Small intestine (tissue), 7 donors: ENCODE data around the gene CEMIP2. TPM values are rescaled to one million over a fixed set of nuclear protein-coding genes. Genes with fewer than 3 reads are reported as not detected.

Experiments used
- DNase-seq, 2 donors: peaks; one replicate each; pipeline versions ENCODE4 v3.0.0 to v3.0.0-alpha.2; 2013
- FAIRE-seq: peaks from 2 replicates; lab custom pipeline; 2012; peaks lifted over from hg19 to GRCh38; lab: Jason Lieb, UNC
- H3K27ac ChIP-seq, 3 donors: one replicate each; pipeline ENCODE4 v1.5.1; 2013; ENCODE audit warnings: low read length in 2 of 3, mild to moderate bottlenecking in 2 of 3, control low read depth in 1 of 3, inconsistent platforms in 1 of 3, low read depth in 1 of 3, moderate library complexity in 1 of 3
- H3K27me3 ChIP-seq, 3 donors: one replicate each; pipeline ENCODE4 v1.6.1; 2013; ENCODE audit warnings: low read length in 3 of 3, inconsistent platforms in 1 of 3; ENCODE audit not compliant: control insufficient read depth in 3 of 3, insufficient read depth in 3 of 3
- H3K36me3 ChIP-seq, 3 donors: one replicate each; pipeline ENCODE4 v1.6.1; 2013; ENCODE audit warnings: low read length in 3 of 3, inconsistent platforms in 1 of 3, low read depth in 1 of 3, mild to moderate bottlenecking in 1 of 3, moderate library complexity in 1 of 3; ENCODE audit not compliant: control insufficient read depth in 3 of 3, insufficient read depth in 2 of 3
- H3K4me1 ChIP-seq, 3 donors: one replicate each; pipeline ENCODE4 v1.6.1; 2013; ENCODE audit warnings: low read length in 2 of 3, inconsistent platforms in 1 of 3, low read depth in 1 of 3, mild to moderate bottlenecking in 1 of 3, moderate library complexity in 1 of 3; ENCODE audit not compliant: control insufficient read depth in 3 of 3, insufficient read depth in 2 of 3
- H3K4me3 ChIP-seq, 3 donors: one replicate each; pipeline ENCODE4 v1.5.1; 2013; ENCODE audit warnings: low read length in 3 of 3, control low read depth in 1 of 3, inconsistent platforms in 1 of 3, low read depth in 1 of 3, mild to moderate bottlenecking in 1 of 3, moderate library complexity in 1 of 3
- H3K9me3 ChIP-seq, 2 donors: one replicate each; pipeline ENCODE4 v1.6.1; 2013; ENCODE audit warnings: low read depth in 1 of 2, low read length in 1 of 2; ENCODE audit not compliant: control insufficient read depth in 2 of 2, insufficient read depth in 1 of 2
- WGBS, 3 donors: extraction: QIAGEN DNeasy Blood & Tissue Kit; methylation state at CpG; one replicate each; pipeline ENCODE4 v1.1.7; 2013; 5-methylcytosine and 5-hydroxymethylcytosine counted together
- polyA plus RNA-seq, 4 donors: library from polyadenylated mRNA; stranded (reverse) in 3 of 4; unstranded in 1 of 4; fragments of 200-250 nt in 3 of 4; fragments of 120-200 nt in 1 of 4; gene quantifications; one replicate each; pipeline versions ENCODE4 v1.2.1 to v1.2.3, GENCODE V29; 2013
- donor health status: healthy with polysubstance abuse.
- donor health status: control.
- donor health status: control.
- donor health status: Bipolar disorder and iron deficiency.
- donor health status: healthy.

The CEMIP2 gene
- polyA plus RNA-seq, 4 donors: 29.5 to 42.6 (median 34.3) TPM

- WGBS, 3 donors: 71 to 83% (median 81%) methylated on average over 1 of the region's 1 CpG
- H3K27ac ChIP-seq: peak overlapping the region in 1 of 3 donors; percentile 17
- H3K36me3 ChIP-seq: peaks cover 6 to 13% (median 7%) of the 10 kb centered on the region in 3 donors
- no peak overlapping the region for H3K4me3 ChIP-seq
- FAIRE-seq: no peak
- no peaks in the 10 kb centered on the region for H3K9me3 ChIP-seq
- no peak for DNase-seq
- H3K4me1 ChIP-seq: peaks cover 1 to 48% (median 10%) of the 10 kb centered on the region in 3 donors
- H3K27me3 ChIP-seq: no peaks in the 10 kb centered on the region
These were observed 87.1 kb downstream of the CEMIP2 start for GRCh38 chr9:71681104-71681707.

GRCh38 chr9:71680189-71680980, 87.9 kb downstream of the CEMIP2 start:
- peak; percentile 37 to 47 for DNase-seq
- Histone ChIP-seq H3K4me1 (peaks cover 4 to 48% (median 11%) of the 10 kb centered on the region in 3 donors), H3K36me3 (peaks cover 6 to 9% (median 6%) of the 10 kb centered on the region in 3 donors), H3K4me3 (no peak overlapping the region), H3K9me3 (peaks cover 0 to 1% of the 10 kb centered on the region in 2 donors), H3K27me3 (no peaks in the 10 kb centered on the region), H3K27ac (no peak overlapping the region)
- 30 to 49% (median 44%) methylated on average over 5 of the region's 5 CpGs for WGBS, 3 donors
- FAIRE-seq: no peak

- no peak overlapping the region for H3K4me3 ChIP-seq
- FAIRE-seq (no peak), DNase-seq (no peak)
- H3K4me1 ChIP-seq: peaks cover 6 to 48% (median 6%) of the 10 kb centered on the region in 3 donors
- H3K27me3 ChIP-seq: no peaks in the 10 kb centered on the region
- peaks cover 2 to 3% (median 3%) of the 10 kb centered on the region in 3 donors for H3K36me3 ChIP-seq
- no peak overlapping the region for H3K27ac ChIP-seq
- 43 to 53% (median 47%) methylated on average over 3 of the region's 3 CpGs for WGBS, 3 donors
- H3K9me3 ChIP-seq: peaks cover 0 to 5% of the 10 kb centered on the region in 2 donors
These were observed 89.3 kb downstream of the CEMIP2 start for GRCh38 chr9:71678999-71679398.

GRCh38 chr9:71677209-71677608, 91.1 kb downstream of the CEMIP2 start:
- FAIRE-seq (no peak), DNase-seq (no peak)
- WGBS, 3 donors: 88 to 96% (median 95%) methylated on average over 1 of the region's 1 CpG
- Histone ChIP-seq H3K27me3 (no peaks in the 10 kb centered on the region), H3K36me3 (no peaks in the 10 kb centered on the region), H3K4me1 (peaks cover 2 to 37% (median 6%) of the 10 kb centered on the region in 3 donors), H3K27ac (peak overlapping the region in 1 of 3 donors; percentile 61), H3K9me3 (peaks cover 0 to 5% of the 10 kb centered on the region in 2 donors), H3K4me3 (no peak overlapping the region)

- H3K4me3 ChIP-seq: no peak overlapping the region
- peaks cover 0 to 5% of the 10 kb centered on the region in 2 donors for H3K9me3 ChIP-seq
- no peak overlapping the region for H3K27ac ChIP-seq
- FAIRE-seq (no peak), DNase-seq (no peak)
- no peaks in the 10 kb centered on the region for H3K27me3 ChIP-seq
- no peaks in the 10 kb centered on the region for H3K36me3 ChIP-seq
- peaks cover 2 to 31% (median 6%) of the 10 kb centered on the region in 3 donors for H3K4me1 ChIP-seq
These were observed 91.9 kb downstream of the CEMIP2 start for GRCh38 chr9:71676460-71676859.

GRCh38 chr9:71675857-71676165, 92.5 kb downstream of the CEMIP2 start:
- H3K4me1 ChIP-seq: peaks cover 2 to 27% (median 6%) of the 10 kb centered on the region in 3 donors
- no peaks in the 10 kb centered on the region for H3K36me3 ChIP-seq
- no peaks in the 10 kb centered on the region for H3K27me3 ChIP-seq
- 71 to 87% (median 75%) methylated on average over 1 of the region's 1 CpG for WGBS, 3 donors
- H3K27ac ChIP-seq: no peak overlapping the region
- no peak overlapping the region for H3K4me3 ChIP-seq
- FAIRE-seq (no peak), DNase-seq (no peak)
- peaks cover 0 to 5% of the 10 kb centered on the region in 2 donors for H3K9me3 ChIP-seq

GRCh38 chr9:71675105-71675856, 93.0 kb downstream of the CEMIP2 start:
- H3K27ac ChIP-seq: no peak overlapping the region
- no peaks in the 10 kb centered on the region for H3K36me3 ChIP-seq
- peaks cover 2 to 22% (median 6%) of the 10 kb centered on the region in 3 donors for H3K4me1 ChIP-seq
- DNase-seq (peak in 1 of 2 donors; percentile 59), FAIRE-seq (no peak)
- no peak overlapping the region for H3K4me3 ChIP-seq
- 35 to 51% (median 45%) methylated on average over 3 of the region's 3 CpGs for WGBS, 3 donors
- peaks cover 0 to 5% of the 10 kb centered on the region in 2 donors for H3K9me3 ChIP-seq
- H3K27me3 ChIP-seq: no peaks in the 10 kb centered on the region

- Histone ChIP-seq H3K27ac (no peak overlapping the region), H3K4me1 (peaks cover 2 to 6% (median 6%) of the 10 kb centered on the region in 3 donors), H3K27me3 (peaks cover 0 to 2% (median 0%) of the 10 kb centered on the region in 3 donors), H3K36me3 (no peaks in the 10 kb centered on the region), H3K9me3 (peaks cover 0 to 5% of the 10 kb centered on the region in 2 donors), H3K4me3 (no peak overlapping the region)
- WGBS, 3 donors: 83 to 95% (median 92%) methylated on average over 1 of the region's 1 CpG
- DNase-seq: no peak
- no peak for FAIRE-seq
These were observed 95.7 kb downstream of the CEMIP2 start for GRCh38 chr9:71672573-71672972.
